Germinal center (tissue), 1 donor: Measurements from ENCODE around the gene ITGB7.

Source experiments
- DNase-seq: peaks from one replicate; pipeline ENCODE4 v3.0.0; 2012; ENCODE audit warnings: mixed read lengths, low spot score

Gene ITGB7

DNA sequence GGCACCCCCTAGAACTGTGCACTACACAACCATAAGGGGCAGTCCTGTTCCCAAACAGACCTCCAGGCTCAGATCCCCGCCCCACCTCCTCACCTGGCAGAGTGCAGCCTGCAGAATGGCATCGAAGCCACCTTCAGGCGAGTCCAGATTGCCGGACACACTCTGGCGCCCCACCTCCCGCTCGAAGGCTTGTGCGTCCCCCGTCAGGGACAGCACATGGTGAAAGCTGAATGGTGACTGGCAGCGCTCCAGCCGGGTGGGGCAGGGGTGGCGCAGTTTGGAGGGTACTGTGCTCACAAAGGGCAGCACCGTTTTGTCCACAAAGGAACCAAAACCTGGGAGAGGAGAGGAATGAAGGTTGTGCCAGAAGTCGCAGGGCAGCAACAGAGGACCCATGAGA, 10.6 kb downstream of the ITGB7 start:
- no peak for DNase-seq

DNA sequence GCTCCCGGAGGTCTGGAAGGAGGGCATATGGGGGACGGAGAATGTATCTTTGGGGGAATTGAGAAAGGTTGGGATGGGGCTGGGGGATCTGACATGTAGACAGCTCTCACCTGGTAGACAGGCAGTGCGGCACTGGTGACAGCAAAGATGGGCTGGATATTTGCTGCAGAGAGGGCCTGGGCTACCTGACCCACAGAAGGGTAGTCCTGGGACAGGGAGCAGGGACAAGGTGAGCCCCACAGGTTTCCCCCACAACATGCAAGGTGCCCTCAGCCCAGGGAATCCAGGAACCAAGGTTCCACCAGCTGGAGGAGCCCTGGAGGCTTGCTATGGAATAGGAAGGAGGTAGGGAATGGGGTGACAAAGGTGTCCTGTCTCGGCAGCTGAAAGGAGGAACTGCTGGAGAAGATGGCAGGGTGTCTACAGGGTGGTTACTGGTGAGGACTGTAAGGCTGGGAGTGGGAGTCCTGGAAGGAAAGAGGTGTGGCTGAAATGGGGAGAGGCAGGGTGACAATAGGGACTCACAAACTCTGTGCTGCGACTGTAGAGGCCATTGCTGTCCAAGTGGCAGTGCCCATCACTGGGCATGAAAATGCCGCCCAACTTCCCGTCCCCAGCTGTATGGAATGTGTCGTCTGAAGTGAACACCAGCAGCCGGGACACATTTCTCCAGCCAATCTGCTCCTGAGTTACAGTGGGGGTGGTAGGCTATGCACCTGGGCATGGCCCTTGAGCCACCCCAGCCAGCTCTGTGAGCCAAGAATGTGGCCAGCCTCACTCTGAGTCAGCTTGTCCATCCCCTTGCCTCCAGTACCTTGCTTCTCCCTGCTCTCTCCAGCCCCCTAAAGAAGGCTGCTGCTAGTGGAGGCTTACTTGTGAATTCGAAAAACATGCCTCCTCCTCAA, 11.3 kb downstream of the ITGB7 start:
- no peak for DNase-seq

DNA sequence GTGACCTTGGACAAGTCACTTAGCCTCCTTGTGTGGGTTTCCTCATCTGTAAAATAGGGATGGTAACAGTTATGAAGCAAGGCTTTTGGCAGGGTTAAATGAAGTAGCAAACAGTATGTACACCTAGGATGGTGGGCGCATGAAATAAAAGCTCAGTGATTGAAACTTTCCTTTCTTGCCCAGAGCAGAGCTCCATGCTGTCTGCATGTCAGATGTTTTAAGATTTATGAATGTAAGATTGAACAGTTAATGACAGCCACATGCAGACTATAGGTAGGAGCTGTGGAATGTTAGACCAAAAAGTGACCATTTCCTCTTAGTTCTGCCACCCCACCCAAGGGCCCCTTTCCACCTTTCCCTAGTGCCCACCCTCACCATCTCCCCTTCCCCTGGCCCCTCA, 12.1 kb downstream of the ITGB7 start:
- no peak for DNase-seq

DNA sequence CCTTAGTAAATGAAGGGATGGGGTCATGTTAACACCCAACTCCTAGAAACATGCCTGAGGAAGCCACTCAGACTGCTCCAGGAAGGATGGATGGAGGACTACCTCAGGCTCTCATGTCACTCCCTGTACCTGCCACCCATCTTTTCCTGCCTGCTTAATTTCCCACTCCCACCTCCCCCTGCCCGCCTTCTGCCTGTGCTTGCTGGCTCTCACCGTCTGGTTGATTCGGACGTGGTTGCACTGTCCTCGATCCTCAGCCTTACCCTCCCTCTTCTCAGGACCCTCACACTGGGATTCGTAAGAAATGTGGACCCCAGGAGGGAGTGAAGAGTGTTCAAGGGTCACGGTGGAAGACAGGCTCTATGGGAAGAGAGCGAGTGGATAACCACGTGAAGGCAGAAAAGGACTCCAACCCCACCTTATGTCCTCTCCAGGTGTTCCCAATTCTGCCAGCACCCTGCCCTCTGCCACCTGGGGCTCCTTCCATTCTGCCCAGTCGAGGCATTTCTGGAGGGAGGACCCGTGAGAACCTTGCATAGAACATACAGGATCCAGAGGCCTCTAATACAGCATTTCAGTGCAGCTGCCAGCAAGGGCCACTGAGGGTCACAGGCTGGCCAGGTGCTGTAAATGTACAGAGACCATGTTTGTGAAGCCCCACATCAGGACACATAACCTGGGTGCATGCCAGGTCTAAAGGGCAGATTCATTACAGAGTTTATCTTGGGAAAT, 12.9 kb downstream of the ITGB7 start:
- DNase-seq = no peak

DNA sequence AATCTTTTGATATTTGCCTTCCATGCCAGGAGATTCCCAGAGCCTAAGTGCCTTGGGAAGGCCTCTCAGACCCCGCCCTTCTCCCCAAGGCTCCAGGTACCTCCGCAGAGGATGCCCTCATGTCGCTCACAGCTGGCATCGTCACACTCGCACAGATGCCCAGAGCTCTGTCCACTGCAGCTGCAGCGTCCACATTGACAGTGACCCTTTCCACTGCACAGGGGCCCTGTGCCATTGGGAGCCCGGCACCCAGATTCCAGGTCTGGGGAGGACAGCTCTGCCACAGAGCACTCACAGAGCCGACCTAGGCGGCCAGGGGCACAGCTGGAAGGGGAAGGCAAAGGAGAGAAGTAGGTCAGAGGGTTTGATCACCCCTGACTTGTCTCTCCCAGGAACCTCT, 14.0 kb downstream of the ITGB7 start:
- no peak for DNase-seq

DNA sequence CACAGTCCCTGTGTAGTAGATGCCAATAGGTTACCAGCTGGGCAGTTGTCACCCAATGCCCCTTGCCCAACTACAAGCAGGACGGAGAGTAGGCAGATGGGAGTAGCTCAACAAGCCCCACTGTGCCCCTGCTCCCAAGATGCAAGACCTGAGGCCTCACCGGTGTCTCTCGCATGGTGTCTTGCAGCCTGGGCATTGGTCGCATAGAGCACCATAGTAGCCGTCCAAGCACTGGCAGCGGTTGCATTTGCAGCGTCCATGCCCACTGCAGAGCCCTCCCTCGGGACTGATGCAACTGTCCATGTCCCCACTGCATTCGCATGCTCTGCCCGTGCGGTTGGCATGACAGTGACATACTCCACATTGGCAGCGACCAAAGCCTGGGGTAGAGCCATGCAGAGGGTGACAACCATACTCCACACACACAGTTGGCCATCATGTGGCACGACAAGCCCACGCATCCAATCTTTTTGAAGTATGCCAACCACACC, 14.5 kb downstream of the ITGB7 start:
- DNase-seq = no peak

DNA sequence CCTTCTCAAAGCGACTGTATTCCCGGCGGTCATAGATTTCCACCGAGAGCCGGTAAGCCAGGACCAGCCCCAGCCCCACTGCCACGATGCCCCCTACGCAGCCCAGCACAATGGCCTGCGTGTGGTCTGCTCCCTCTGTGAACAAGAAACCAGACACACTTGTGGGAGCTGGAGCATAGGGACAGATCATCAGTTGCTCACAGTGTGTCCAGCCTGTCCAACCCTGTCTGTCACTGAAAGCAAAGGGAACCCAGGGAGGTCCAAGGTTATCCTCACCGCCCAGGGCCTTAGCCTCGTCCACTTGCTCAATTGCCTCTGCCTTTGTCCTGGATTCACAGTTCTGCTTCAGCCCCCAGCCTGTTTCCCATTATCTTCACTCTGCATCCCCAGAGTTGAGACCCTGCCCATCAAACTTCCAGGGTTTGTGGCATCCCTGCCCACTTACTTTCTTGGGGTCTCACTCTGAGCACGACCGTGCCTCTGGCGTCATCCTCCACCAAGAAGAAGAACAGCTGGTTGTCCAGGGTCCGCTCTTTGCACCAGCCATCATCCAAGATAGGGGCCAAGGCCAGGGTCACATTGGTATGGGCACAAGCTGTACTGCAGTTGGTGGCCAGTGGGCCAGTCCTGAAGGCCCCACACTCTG, 15.0 kb downstream of the ITGB7 start:
- no peak for DNase-seq

DNA sequence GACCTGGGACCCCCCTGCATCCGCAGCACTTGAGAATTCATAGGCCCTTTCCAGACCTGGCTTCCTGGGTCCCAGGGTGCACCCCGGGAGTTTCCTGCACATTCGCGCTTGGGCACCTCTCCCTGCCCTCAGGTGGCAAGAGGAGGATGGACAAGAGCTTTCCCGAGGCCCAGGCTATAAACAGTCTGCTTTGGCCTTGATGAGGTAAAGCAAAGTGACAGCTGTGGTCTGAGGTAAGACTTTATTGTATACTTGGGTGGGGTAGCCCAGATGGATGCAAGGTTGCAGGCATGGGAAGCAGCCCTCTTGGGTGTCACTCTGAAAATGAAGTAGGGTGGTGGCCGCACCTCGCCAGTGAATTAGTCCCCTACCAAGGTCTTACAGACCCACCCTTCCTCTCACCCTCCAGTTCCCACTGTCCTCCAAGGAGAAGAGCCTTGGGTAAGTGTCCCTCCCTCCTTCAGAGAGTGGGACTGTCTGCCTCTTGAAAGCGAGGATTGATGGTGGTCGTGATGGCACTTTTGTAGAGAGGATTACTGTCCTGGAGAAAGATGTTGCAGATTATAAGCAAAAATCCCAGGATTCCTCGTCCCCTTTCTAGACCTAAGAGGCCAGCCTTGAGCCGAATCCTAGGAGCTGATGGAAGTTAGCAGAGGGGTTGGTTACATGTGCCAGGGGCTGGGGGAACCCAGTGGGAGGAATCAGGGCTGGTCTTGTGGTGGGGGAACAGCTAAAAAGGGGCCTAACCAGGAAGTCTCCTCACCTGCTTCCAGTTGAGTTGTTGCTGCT, 15.8 kb downstream of the ITGB7 start:
- DNase-seq = no peak

DNA sequence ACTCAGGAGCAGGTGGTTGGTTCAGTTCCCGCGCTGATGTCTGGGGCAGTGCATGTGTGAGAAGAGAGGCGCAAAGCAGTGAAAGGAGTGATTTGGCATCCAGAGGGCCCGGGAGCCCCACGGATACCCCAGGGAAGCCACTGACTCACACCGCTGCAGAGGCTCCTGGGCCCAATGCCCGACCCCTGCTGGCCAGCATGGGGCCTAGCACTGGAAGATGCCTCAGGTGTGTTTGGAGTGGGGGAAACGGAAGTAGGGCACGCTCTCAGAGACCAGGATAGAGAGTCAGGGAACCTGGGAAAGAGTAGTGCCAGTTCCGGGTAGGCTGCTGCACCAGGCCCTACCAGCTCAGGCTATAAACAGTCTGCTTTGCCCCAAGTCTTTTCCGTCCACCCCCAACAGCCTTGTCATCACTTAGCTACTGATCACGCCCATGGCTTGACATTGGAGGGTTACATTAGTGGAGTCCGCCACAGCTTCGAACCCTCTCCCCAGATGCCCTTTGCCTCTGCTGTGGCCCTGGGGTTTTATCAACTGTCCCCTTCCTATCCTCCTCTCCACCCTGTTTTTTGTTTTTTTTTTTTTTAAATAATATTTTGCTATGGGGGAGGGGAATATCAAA, 16.8 kb downstream of the ITGB7 start:
- peak; percentile 67 for DNase-seq

DNA sequence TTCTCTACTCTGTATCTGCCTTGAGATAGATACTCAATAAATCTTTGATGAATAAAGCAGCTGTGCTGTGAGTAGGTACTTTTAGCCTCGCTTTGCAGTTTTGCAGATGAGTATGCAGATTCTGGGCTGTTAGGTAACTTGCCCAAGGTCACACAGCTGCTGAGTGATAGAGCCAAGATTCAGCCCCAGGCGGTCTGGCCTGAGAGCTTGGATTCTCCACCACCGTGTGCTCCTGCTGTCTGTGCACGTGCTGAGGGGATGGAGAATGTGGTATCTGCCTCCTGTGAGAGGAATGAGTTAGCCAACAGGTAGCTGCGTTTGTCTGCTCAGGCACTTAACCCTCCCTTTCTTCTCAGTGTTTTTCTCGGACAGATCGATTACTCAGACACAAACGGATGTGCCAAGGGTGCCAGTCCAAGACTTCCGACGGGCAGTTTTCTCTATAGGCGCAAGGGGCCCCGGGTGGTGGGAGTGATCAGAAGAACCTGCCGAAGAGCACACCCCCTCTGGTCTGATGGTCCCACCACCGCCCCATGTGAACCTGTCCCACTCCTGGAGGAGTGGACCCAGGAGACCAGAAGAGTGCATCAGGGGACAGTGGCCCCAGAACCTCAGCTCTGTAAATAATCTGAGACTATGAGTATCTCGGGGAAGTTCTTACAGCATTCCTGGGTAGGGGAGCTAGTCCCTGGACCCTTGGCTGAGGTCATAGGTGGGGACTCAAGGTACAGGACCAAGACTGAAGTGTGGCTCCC, 19.7 kb downstream of the ITGB7 start:
- DNase-seq = no peak

DNA sequence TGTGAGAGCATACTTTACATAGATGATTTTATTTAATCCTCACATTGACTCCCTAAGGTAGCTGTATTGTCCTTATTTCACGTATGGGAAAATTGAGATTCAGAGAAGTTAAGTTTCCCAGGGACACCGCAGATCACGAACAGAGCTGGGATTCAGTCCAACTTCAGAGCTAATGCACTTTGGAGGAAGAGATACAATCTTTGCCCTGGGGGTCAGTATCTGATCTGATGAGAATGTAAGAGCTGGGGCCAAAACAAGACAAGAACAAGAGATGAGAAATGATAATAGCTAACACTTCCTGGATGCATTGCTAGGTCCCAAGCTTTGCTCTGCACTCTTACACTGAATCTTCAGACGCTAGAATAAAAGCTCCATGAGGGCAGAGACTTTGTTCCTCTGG, 20.3 kb downstream of the ITGB7 start:
- no peak for DNase-seq

DNA sequence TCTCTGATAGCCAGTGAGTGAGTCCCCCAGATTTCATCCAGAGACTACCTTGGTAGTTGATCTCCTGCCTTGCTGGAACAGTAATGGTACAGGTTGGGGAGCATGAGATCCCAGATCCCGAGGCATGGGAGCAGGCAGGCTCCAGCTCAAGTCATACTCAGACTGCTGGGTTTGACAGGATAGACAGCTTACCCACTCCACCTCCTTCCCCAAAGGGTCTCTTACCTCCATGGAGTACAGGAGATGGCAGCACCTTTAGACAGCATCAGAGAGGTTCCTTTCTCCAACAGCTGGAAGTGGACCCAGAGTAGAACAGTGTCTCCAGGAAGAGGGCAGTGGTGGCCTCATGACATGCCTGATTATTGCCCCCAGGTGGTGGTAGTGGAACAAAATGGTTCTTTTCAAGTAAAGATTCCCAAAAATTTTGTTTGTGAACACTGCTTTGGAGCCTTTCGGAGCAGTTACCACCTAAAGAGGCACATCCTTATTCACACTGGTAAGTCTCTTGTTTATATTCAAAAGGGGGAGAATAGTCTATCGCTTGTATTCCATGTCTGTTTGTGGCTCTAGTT, 21.4 kb downstream of the ITGB7 start:
- DNase-seq = no peak

DNA sequence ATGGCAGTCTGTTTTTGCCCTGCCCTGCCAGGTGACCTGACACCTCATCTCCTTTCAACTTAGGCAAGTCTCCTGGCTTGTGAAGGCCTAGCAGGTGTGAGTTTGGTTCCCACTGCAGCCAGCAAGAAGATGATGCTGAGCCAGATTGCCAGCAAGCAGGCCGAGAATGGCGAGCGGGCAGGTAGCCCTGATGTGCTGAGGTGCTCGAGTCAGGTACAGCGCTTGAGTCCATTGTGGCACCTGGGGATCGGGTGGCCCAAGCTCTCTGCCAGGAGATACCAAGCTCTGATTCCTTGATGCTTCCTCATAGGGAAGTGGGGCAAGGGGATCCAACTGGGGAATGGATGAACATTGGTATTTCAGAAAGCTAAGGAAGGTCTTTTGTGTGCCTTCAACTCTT, 22.2 kb downstream of the ITGB7 start:
- DNase-seq = no peak

DNA sequence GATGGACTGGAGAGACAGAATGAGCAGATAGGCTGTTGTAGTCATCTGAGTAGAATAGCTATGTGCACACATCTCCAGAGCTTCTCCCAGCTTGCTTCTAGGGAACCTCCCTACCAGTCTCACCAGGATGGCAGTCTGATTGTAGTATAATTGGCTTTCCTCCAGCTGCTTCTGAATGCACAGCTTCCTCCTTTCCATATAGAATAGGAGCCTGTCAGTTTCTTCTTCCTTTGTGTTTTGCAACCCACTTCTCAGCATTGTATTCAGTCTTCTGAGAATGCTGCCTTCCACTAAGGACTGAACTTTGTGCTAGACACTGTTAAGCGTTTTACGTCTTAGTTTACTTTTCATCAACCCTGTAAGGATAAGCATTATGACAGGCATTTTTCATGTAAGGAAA, 24.1 kb downstream of the ITGB7 start:
- no peak for DNase-seq

DNA sequence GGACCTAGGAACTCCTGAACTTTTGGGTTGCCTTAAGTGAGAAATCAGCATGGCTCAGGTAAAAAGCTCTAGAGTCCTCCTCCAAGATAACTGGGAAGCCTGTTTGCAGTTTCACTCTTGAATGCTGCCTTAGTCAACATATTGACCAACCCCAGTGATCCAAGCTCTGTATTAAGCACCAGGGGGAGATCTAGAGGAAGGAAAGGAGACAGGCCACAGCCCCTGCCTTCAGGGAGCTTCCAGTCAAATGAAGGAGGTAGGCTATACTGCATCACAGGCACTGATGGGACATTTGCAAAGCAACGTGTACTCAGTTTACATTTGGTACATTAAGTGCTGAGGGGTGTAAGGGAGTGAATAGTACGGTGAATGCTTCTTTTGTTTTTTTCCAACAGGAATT, 25.1 kb downstream of the ITGB7 start:
- no peak for DNase-seq

DNA sequence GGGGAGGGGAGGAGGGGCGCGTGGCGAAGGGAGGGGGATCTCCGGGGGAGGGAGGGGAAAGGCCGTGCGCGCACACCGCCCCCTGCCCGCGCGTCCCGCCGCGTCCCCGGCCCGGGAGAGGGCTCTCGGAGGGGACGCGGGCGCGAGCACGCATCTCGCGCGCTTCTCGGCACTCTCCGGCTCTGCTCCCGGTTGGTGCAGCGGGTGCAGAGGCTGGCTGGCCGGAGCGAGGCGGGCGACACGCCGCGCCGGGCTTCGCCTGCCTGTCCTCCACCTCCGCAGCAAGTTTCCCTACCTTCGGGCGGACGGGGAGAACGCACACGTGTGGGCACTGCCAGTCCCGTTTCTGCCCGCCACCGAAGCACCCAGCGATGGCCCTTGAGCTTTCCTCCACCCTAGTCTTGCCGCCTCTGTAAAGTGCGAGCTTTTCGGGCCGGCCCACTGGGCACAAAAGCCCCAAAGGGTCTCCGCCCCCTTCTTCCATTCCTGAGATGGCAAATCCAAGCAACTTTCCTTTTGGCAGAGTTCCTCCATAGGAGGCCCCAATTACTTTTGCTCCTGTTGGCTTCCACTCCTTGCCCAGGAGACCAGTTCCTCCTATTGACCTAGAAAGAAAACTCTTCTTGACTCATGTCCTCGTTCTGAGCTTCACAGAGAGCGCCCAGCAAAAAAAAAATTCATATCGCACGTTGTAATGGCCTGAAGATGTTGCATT, 26.0 kb downstream of the ITGB7 start:
- peak; percentile 89 for DNase-seq

DNA sequence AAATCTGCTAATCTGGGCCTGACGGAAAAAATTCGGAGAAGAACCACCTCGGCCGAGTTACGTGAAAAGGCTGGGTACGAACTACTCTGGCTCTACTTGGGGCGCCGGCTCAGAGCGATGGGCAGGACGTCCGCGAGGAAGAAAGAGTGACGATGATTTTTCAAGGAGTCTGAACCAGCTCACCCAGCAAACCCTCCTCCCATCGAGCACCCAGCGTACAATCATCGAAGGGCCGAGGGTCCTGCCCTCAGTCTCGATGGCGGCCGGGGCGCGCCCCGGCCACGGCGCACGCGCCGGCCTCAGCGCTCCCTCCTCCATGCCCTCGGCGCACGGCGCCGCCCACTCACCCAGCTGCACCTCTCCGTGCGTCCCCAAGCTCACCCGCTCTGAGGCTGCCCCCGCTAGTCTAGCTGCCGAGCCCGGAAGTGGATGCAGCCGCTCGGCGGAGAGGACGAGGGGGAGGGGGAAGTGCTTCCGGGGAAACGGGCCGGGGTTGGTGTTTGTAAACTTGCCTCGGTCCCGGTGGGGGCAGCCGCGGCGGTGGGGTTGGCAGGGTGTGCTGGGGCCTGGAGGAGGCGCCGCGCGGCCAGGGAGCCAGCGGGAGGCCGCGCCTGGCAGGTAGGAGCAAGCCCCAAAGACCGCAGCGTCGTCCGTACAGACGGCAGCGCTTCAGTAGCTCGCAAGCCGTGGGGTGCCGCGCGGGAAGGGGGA, 26.7 kb downstream of the ITGB7 start, which contains the start of the genes CSAD and ZNF740:
CSAD (minus strand) TSS at position 706 of the 711 bp plus-strand sequence. CDS start 7,455 bp downstream, outside the sequence.
ZNF740 (plus strand) TSS at position 503 of the 711 bp plus-strand sequence. CDS start 1,262 bp downstream, outside the sequence.
- DNase-seq = peak; percentile 98

DNA sequence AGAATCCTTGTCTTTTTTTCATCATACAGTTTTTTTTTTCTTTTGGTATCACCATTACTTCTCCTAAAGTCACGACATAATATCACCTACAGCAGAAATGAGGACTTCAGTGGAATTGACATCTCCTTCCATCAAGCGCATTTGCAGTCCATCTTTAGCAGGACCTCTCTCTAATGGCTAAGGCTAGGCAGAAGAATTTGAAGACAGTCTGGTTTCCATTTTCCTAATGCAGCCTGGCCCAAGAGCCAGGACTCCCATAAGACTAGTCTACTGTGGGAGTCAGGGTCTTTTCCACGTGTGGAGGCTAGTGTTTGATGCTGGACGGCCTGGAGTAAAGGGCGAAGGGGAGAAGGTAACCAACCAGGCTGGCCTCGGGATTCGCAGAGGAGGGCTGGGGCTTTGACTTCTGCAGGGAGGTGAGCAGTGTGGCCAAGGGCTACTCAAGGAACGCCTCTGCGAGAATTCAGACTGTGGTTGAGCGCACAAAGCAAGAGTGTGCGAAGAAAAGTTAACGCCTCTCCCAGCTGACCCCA, 27.3 kb downstream of the ITGB7 start:
- no peak for DNase-seq
